Left kidney (tissue), 2 donors: ENCODE measurements around the gene ROPN1L. TPM values are rescaled to one million over a fixed set of nuclear protein-coding genes. Genes with fewer than 3 reads are reported as not detected.
"Not testable (repeated sequence)": the region's sequence is repeated elsewhere in the genome, so short reads cannot be mapped to it uniquely, and the experiment has no call there.

Experiments
- DNase-seq: peaks from one replicate; pipeline ENCODE4 v3.0.0-alpha.2; 2013
- polyA plus RNA-seq: library from polyadenylated mRNA; unstranded; fragments of 120-200 nt; gene quantifications from one replicate; pipeline ENCODE4 v1.2.1, GENCODE V29; 2013; ENCODE audit not compliant: insufficient read length

Gene ROPN1L
- polyA plus RNA-seq, 1 donor, result 0.95 TPM

GRCh38 chr5:10502578-10502977 lies 60.9 kb downstream of the ROPN1L start:
- no peak for DNase-seq

- DNase-seq, result no peak
Observed at GRCh38 chr5:10503321-10503720, 61.6 kb downstream of the ROPN1L start.

GRCh38 chr5:10503997-10504793 lies 62.5 kb downstream of the ROPN1L start:
- DNase-seq, result peak; percentile 45

GRCh38 chr5:10505517-10506095 lies 63.9 kb downstream of the ROPN1L start:
- DNase-seq, result no peak

GRCh38 chr5:10506535-10506934 lies 64.9 kb downstream of the ROPN1L start:
- DNase-seq, result no peak

- peak; percentile 49 for DNase-seq
Observed at GRCh38 chr5:10507575-10508096, 66.0 kb downstream of the ROPN1L start.

GRCh38 chr5:10509575-10509974 lies 67.9 kb downstream of the ROPN1L start:
- DNase-seq, result no peak

- DNase-seq, result no peak
Observed at GRCh38 chr5:10511741-10512640, 70.3 kb downstream of the ROPN1L start.

GRCh38 chr5:10513501-10514442 lies 72.1 kb downstream of the ROPN1L start:
- DNase-seq, result peak; percentile 22

GRCh38 chr5:10514572-10514971 lies 72.9 kb downstream of the ROPN1L start:
- DNase-seq, result not testable (repeated sequence)

Other genes with a start within 250 kb of the ROPN1L start
- gene ATPSCKMT, start 192.0 kb upstream of the ROPN1L start, polyA plus RNA-seq, result 27.4 TPM
- 271 TPM for gene CCT5, start 191.6 kb upstream of the ROPN1L start, polyA plus RNA-seq
- gene CMBL, start 134.0 kb upstream of the ROPN1L start, polyA plus RNA-seq, result 39.6 TPM
- gene MARCHF6, start 88.2 kb upstream of the ROPN1L start, polyA plus RNA-seq, result 242 TPM
- gene ANKRD33B, start 122.2 kb downstream of the ROPN1L start, polyA plus RNA-seq, result 1.5 TPM